DMS153 (cell line): ENCODE results near the gene ATP11A.

Source experiments
- DNase-seq: peaks from one replicate; lab custom pipeline; 2025; lab: John Stamatoyannopoulos, UW

ATP11A gene

DNA sequence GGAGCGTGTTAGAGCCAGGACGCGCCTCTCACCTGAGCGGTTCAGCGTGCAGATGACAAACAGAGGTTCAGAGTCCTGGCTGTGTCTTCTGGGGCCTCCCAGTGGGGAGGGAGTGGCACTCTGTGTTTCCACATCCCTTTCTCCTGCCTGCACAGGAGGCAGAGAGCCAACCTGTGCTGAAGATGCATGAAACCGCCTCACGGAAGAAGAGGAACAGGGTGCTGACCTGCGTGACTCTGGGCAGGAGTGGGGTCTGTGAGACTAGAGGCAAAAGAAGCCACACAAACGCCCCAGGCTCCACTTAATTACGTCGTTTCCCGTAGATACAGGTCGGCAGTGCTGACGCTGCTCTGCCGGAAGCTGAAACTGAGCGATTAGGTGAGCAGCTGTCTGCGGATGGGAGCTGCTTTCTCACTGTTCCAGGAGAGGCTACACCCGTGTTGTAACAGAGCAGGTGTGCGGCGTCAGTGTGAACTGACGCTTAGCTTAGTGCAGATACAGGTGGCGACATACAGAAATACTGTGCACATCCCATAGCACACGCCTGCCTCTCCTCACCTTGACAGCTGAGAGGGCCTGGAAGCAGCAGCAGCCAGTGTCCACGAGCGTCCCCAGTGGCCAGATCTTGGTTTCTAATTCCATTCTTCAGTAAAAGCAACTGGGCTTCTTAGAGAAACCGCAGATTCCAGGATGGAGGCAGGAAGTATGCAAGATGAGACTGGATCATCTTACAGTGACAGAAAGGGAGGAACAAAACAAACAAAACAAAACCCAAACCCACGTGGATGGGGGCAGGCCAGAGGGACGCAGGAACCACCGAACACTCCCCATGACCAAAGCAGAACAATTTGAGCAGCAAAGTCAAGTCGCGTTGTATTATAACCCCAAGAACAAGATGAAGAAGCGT, 241.4 kb downstream of the ATP11A start:
- DNase-seq: peak; percentile 91

DNA sequence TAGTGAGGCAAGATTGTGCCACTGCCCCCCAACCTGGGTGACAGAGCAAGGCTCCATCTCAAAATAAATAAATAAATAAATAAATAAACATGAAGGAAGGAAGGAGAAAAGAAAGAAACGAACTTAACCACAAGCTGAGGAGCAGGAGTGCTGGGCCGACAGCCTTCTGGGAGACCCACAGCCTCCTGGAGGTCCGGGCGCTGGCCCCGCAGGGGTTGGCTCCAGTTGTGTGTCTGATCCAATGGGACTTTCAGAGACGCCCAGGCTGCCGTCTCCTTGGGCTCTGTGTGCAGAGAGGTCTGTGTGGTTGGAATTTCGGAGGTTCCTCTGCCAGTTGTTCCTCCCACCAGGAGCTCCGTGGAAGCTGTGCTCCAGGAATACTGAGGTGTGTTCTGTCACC, 243.1 kb downstream of the ATP11A start:
- DNase-seq: no peak

DNA sequence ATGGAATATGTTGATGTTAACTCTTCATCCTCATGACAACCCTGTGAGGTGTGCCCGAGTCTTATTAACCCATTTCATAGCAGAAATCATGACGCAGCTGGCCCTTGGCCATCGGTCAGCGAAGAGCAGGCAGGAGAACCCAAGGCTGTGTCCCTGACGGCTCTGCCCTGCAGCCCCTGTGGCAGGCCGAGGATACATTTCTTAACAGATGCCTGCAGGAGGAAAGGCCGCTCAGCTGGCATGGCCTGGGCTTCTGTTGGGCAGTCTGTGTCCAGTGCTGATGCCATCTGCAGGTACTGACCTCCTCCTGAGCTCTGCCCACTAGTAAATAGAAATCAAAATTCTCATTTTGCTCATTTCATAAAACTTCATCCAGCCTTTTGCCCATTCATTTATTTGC, 243.8 kb downstream of the ATP11A start:
- no peak for DNase-seq

DNA sequence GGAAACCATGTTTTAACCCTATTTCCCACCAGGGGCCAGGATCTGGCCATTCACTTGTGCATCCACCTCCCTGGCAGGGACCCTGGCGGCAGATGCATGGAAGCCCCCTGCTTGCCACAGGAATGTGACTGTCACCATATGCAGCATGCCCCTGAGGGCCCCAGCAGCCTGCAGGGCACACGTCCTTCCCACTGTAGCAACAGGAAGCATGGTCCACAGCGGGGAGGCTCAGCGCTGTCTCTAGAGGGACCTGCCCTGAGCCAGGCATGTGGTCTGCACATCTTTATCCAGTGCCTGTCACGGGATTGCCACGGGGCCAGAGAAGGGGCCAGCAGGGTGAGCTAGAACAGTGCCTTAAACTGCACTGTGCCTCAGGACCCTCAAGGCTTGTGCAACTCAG, 244.2 kb downstream of the ATP11A start:
- no peak for DNase-seq
